GM12878 (cell line): Measurements from ENCODE around the gene GARS1.

Source experiments
- CTCF ChIP-seq, 3 experiments: IDR thresholded peaks in 2 of 3; conservative IDR thresholded peaks in 1 of 3; 2 replicates each; pipeline ENCODE4 v1.5.1; 2011; ENCODE audit warnings: low read depth in 3 of 3, low read length in 3 of 3, mild to moderate bottlenecking in 3 of 3, control low read depth in 2 of 3, moderate library complexity in 2 of 3, inconsistent platforms in 1 of 3, mixed read lengths in 1 of 3; ENCODE audit not compliant: control insufficient read depth in 2 of 3, insufficient read depth in 1 of 3; ENCODE audit errors: extremely low read depth in 1 of 3
- EZH2 ChIP-seq: IDR thresholded peaks from 2 replicates; pipeline ENCODE4 v1.6.1; 2012; ENCODE audit warnings: low read depth, mild to moderate bottlenecking, control low read depth, inconsistent platforms, low read length, borderline replicate concordance; ENCODE audit not compliant: control insufficient read depth
- SIN3A ChIP-seq: IDR thresholded peaks from 2 replicates; pipeline ENCODE4 v1.6.1; 2012; ENCODE audit warnings: low read depth, low read length, improper control_type of control experiment
- SRF ChIP-seq, 2 experiments: IDR thresholded peaks; 2 replicates each; pipeline ENCODE4 v1.6.1; 2011; ENCODE audit warnings: low read depth in 2 of 2, low read length in 2 of 2, mild to moderate bottlenecking in 1 of 2, moderate library complexity in 1 of 2
- YY1 ChIP-seq: IDR thresholded peaks from 2 replicates; pipeline ENCODE4 v1.6.1; 2011; ENCODE audit warnings: low read depth, mild to moderate bottlenecking, low read length

- TF ChIP-seq CTCF (IDR thresholded peaks at IDR 0.05 in 2 of 3, conservative IDR thresholded peaks at IDR 0.05 in 1 of 3; ENCODE audit: control insufficient read depth in 2 of 3, extremely low read depth in 1 of 3, insufficient read depth in 1 of 3, low read depth in 3 of 3, low read length in 3 of 3) (no peak), SIN3A (no peak), SRF (IDR thresholded peaks at IDR 0.05; ENCODE audit: low read depth in 2 of 2, low read length in 2 of 2) (no peak), YY1 (no peak), EZH2 (no peak)
These were observed 11.2 kb downstream of the GARS1 start for GRCh38 chr7:30605832-30606231.
